ENCODE measurements around the gene MAPK4.
"Not testable (repeated sequence)": the region's sequence is repeated elsewhere in the genome, so short reads cannot be mapped to it uniquely, and the experiment has no call there.

GRCh38 chr18:50551651-50552050, 8.2 kb upstream of the MAPK4 start:
- TF ChIP-seq POLR2A, CTCF, POLR2AphosphoS5 (IDR thresholded peaks at IDR 0.05): not testable (repeated sequence)

Data from prostate gland (tissue), 2 donors.